Activated CD4-positive, alpha-beta T cell treated with anti-CD3 and anti-CD28 coated beads for 48 hours (primary cell): ENCODE results near the gene ZDHHC8.

ENCODE experiments used
- DNase-seq: peaks from one replicate; pipeline ENCODE4 v3.0.0-alpha.2; 2020

The ZDHHC8 gene

DNA sequence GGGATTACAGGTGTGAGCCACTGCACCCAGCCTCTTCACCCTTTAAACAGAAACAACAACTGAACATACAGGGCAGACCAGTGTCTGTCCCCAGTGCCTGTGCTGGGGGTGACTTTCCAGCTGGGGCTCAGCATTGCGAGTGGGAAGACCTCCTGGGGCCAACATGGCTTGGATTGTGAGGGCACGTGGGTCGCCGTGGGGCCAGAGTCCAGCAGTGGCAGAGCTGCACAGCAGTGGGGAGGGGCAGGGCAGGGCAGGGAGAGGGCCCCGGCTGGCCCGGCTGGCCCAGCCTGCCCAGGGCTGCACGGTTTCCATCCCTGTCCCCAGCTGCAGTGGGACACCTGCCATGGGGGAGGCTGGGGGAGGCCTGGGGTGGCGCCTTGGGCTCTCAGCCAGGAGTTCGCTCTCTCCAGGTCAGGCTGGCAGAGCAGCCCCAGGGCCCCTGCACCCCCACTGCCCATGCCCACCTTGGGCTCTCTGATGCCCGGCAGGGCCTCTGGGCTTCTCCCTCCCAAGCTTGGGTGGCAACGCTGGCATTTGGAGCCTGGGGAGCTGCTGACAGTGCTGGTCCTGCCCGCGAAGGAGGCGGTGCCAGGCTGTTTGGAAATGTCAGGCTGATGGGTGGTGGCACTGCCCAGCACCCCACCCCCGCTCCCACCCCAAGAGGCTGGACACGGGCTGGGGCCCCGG is 49.7 kb downstream of the ZDHHC8 start:
- no peak for DNase-seq

DNA sequence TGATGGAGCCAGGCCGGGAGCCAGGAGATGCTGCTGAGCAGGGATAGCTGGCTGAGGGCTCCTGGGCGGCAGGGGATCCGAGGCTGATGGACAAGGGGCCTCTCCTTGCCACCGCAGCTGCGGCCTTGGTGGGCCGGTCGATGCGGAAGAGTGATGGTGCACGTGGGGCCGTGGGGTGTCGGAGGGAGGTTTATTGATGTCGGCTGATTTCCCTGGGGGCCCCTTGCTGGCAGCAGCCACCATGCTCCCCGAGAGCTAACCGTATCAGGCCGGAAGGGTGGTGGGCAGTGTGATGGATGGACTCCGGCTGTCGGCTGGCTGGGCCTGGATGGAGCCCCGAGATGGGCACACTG is 50.3 kb downstream of the ZDHHC8 start:
- DNase-seq = no peak

DNA sequence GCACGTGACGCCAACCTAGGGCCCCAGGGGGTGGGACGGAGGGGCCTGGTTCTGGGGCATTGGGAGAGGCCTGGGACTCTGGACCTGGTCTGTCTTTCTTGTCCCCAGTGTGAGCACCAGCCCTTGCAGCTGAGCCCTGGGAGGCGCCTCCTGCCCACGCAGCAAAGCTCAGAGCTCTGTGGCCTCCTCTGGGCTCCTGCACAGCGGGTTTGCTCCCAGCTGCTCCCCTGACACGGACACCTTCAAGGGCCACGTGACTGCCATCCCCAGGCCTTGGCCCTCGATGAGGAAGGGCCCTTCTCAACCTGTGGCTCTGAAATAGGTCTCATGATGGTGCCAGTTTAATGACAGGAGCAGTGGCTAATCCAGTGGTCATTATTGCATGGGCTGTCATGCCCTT is 50.8 kb downstream of the ZDHHC8 start:
- no peak for DNase-seq

DNA sequence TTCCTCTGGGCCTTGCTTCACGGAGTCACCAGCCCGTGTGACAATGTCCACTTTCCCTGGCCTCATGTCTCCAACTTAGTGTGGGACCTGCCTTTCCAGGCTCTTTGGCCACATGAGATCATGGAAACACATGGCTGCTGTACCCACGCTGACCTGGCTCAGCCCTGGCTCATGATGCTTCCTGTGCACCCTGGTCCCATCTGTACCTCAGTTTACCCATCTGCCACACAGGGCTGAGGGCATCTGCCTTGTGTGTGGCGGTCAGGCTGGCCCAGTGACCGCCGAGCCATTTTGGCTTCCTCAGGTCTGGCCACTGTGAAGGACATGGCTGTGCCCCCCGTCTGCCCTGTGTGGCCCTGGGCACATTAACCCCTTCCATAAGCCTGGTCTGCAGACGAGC is 51.5 kb downstream of the ZDHHC8 start:
- DNase-seq = no peak

DNA sequence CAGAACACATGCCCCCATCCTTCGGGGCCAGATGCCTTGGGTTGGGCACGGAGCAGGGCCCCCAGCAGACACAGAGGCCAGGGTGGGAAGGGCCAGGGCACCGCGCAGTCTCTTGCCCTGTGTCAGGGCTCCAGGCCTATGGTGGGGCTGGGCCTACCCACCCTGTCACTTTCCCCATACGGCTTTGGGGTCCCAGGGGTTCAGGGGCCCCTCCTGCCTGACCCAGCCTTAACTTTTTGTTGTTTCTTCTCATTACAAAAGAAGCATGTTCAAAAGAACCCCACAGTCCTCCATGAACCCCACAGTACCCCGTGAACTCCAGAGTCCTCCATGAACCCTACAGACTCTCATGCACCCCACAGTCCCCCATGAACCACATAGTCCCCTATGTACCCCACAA is 52.2 kb downstream of the ZDHHC8 start:
- no peak for DNase-seq

DNA sequence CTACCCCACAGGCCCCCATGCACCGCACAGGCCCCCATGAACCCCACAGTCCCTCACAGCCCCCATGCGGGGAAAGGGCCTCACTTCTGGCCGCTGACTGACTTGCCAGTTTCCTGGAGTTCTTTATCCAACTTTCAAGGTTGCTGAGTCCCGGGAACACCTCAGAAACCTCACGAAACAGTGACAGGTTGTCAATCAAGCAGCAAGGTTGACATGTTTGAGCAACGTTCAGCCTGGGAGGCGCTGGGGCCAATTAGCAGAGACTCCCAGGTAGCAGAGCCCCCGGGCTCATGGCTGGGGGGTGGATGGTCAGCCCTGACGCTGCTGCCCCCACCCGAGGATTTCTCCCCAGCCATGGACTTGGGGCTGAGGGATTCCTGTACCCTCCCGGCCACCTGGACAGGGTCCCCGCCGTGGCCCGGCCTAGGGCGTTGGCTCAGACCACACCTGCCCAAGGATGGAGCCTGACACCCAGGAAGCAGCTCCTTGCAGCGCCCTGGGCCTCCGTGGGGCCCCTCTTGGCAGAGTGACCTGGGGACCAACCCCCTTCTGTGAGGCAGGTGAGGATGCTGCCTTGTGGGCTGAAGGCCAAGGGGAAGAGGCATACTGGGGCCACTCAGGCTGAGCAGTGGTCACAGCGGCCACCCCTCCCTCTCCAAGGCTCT is 53.0 kb downstream of the ZDHHC8 start:
- no peak for DNase-seq

DNA sequence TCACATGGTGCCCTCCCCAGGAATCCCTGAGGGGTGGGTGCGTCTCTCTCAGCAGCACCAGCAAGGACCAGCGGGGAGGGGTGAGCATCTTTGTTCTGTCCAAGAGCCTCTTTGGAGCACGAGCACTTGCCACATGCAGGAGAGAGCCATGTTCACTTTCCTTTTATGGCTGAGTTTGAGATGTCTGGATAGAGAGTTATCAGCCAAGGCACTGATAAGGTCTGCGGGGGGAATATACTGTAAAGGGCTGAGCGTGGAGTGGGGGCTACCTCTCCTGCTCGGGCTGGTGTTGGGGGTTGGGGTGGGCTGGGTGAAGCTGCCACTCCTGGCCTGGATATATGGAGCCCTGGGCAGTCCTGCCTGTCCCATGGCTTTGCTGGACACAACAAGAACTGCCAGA is 54.1 kb downstream of the ZDHHC8 start:
- no peak for DNase-seq

DNA sequence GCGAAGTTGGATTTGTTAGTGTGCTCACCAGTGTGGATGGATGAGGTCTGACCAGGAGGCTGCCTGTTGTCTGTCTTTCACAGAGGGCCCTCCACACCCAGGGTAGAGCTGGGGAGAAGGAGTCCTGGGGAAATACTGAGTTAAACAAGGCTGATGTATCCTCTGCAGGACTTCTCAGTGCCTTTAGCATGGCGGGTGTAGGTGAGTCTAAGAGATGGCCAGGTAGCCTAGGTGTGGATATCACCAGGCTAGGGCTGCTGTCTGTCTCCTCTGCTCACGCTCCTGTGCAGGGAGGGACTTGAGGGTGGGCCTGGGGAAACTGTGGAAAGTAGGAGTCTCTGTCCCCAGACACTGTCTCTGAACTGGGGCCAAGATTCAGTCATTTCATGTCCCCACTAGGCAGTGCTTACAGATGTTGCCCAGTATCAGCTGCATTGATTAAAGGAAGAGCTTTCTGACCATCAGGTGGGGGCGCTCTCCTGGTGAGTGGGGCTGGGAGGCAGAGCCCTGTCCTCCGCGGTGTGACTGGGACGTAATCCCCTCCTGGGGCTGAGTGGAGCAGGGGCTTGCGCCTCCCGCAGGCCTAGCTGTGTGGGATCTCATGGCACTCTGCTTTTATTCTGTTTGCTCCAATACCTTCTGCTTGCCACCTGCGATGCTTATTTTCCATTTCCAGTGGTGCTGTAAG is 54.7 kb downstream of the ZDHHC8 start:
- no peak for DNase-seq

DNA sequence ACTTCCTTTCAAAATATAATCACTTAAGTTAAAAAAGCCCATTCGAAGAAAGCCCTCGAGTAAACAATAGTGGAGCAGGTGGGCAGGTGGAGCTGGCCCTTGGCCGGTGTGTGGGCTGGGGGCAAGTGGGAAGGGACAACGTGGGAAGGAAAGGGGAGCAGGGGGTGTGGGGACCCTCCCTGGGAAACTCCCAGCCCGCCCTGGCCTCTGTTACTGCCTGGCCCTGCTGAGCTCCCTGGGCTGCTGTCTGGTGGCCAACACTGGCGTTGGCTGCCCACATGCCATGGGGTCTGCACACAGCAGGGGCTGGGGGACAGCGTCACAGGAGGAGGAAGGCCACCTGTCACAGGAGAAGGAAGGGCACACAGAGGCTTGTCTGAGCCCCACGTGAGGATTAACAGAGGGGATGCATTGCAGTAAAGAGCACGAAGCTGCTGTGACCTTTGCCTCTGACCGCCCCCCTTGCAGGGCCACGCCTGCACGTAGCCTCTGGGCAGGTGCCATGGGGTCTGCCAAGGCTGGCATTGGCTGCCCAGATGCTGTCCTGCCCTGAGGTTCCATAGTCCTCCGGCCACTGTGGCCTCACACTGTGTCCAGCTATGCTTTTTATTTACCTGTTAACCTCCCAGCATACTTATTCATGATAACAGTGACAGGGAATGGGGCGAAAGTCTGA is 55.4 kb downstream of the ZDHHC8 start:
- DNase-seq = no peak

DNA sequence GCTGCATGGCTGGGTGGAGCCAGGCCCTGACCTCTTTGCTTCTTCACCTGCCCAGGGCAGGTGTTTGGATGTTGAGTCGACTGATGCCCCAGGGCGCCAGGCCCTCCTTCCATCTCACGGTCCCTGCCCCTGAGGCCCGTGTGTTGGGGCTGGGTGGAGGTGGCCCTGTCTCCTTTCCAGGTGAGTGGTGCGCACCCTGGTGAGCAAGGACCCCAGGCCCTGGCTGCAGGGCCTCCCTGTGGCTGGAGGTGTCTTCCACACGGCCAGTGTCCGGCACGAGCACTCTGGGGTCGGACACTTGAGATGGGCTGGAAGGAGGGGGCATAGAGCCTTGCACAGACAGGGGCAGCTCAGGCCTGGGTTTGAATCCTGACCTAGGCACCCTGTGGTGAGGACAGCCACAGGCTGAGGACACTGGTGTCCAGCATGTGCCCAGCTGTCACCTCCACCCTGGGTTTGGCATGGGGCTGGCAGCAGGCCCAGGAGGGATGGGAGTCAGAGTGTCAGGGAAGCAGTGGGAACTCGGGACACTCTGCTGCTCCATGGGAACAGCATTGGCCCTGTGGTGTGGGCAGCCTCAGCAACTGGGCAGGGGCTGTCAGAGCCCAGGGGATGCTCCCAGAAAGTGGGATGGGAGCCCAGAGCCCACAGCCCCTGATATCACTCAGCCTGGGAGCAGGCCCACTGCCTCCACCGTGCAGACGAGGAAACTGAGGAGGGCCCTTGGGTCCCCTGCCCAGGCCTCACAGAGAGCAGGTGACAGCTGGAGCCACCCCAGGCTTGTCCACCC is 56.4 kb downstream of the ZDHHC8 start:
- no peak for DNase-seq

DNA sequence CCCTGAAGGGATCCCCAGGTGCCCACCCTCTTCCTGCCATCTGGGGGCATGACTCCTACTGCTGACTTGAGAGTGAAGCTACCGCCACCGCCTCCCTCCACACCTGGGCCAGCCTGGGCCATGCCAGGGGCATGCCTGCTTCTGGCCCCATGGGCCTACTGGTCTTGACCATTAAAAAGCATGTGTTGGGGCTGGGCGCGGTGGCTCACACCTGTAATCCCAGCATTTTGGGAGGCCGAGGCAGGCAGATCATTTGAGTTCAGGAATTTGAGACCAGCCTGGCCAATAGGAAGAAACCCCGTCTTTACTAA is 56.9 kb downstream of the ZDHHC8 start:
- no peak for DNase-seq

DNA sequence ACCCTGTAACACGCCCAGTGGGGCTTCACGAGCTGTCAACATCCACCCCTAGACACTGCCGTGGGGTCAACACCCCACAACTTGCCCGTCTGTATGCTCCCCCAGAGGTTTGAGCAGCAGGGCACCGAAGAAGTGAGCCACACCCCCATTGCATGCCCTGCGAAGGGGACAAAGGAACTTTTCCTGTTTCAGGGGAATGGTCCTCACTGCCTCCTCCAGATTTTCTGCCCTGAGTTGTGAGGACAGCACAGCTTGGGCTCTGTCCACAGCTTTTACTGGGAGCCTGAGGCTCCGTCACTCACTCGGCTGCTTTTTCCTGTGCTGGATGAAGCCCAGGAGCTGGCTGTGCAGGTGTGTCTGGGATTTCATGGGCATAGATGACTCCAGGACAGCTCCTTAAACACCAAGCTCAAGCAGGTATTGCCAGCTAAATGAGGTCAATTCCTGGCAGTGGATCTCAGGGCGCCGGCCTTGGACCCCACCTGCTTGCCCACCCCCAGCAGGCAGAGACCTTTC is 59.5 kb downstream of the ZDHHC8 start:
- no peak for DNase-seq

DNA sequence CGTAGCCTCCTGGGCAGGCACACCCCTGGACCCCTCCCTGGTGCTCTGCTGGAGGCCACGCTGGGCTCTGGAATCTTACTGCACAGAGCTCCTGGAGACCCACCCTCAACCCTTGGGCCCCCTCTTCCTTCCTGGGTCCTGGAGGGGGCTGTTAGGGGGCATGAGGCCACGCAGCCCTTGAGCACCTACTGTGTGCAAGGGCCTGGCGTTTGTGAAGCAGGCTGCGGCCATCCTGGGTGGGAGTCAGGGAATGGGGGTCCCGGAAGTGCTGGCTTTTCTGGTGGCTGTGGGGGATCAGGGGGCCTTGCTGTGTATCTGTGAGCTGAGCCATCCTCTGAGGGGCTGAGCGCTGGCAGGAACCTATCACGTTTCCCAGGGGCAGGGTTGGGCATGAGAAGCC is 60.2 kb downstream of the ZDHHC8 start:
- no peak for DNase-seq

DNA sequence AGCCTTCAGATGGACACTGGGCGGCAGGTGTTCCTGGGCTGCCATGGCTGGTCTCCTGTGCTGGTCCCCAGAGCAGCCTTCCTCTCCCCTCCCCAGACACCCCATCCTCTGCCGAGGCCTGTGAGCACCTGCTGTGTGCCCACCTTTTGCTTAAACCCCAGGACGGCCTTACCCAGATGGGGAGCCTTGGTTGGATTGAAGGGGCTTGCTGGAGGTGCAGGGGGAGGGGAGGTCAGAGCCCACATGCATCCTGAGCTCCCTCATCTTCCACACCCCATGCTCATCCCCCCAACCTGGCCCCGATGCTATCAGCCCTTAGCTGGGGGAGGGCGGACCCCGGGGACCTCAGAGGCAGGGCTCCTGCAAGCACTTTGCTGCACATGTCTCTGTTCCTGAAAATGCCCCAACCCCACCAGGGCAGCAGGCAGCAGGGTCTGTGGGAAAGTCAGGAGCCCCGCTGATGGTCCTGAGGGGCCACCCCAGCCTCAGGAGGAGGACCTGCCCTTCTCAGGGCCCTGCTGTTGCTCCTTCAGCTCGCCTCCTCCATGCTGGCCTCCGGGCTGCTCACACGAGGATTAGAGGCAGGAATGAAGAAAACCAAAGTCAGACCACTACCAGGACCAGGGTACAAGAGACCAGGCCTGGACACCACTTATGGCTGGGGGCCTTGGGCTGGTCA is 60.8 kb downstream of the ZDHHC8 start:
- no peak for DNase-seq

DNA sequence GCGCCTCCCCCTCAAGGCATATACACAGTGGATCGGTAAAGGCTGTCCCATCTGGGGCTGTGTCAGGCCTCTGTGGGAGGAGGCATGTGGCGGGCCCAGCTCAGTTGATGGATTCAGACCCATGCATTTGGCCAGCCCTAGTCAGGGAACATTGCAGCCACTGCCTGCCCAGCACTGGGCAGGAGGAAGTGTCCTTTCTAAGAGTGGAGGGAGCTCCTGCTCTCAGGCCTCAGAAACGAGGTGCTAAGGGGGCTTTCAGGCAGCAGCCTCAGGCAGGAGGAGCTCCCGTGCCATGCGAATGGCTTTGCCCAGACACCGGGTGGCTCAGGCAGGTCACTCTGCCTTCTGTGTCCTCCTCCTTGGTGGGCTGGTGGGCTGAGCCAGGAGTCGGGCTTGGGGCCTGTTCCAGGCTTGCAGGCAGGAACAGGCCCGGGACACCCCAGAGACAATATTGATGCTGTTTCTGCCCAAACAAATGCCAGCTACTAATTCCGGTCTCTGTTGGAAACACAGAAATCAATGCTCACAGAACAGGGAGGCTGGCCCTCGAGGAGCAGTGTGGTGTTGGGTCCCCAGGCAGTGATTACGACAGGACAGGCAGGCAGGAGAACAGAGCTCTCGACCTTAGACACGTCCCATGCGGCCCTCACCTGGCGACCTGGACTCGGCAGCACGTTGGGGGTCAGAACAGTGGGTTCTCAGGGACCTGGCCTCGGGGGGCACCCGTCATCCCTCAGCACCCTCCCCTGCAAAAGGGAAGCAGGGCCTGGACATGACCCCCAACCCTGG is 61.6 kb downstream of the ZDHHC8 start:
- DNase-seq = no peak

DNA sequence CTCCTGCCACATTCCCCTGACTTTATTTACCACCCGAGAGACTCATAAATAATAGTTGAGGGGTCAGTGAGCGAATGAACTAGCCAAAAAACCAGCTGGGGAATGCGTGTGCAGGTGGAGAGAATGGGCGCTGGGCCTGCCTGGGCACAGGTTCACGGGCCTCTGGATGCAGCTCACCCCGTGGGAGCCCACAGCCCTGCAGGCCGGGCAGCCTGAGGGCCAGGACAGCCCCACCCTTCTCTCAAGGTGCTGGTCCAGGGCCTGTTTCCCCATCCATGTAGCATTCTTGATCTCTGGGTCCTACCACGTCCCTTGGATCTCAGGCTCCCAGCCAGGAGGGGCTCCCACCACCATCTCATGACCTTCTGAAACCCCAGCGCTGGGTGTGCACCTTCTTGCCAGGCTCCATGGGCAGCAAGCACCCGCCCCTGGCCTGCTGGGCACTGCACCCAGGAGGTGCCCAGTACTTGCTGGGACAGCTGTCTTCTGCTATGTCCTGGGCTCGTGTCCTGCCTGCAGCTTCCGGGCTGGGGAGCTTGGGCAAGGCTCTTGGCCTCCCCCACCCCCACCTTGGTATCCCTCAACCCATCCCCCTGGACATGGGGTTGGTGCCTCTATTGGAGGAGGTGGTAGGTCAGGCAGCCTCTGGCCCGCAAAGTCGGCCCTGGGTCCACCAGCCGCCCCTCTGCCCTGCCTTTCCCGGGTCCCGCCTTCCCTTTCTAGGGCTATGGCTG is 62.3 kb downstream of the ZDHHC8 start:
- DNase-seq = no peak

DNA sequence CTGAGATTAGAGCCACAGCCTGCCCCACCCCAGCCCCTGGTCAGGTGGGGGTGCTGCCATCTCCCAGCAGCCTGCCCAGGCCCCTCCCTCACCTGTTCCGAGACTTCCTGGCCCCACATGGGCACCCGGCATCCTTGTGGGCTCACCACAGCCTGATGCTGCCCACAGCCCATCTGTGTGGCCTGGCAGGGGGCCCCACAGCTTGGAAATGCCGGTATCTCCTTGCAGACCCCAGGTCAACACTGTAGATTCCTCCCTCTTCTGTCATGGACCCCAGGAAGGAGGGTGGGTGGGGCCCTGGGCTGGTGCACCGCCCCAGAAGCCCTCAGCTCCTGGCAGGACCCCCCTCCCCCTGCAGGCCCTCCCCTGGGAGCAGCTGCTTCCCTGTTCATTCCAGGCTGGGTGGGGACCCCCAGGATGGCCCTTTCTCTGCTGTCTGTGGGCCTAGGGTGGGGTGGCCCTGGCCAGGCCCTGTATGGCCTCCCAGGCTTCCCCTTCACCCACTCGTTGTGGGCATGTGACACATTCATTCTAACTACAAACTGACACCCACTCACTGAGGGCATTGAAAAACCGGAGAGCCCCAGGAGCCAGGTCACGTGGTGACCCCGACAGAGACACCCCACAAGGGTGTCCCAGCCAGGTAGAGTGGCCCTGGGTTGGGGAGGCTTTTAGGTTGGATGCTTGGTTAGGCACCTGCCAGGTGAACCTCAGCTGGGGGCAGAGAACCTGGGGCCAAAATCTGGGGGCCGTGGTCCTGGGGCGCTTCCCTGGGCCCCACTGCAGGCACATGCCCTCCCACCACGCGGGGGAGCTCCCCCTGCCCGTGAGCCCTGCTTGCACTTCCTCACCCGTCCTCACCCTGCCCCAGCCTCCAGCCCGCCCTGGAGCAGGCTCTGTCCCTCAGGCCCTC is 63.3 kb downstream of the ZDHHC8 start:
- DNase-seq = no peak

DNA sequence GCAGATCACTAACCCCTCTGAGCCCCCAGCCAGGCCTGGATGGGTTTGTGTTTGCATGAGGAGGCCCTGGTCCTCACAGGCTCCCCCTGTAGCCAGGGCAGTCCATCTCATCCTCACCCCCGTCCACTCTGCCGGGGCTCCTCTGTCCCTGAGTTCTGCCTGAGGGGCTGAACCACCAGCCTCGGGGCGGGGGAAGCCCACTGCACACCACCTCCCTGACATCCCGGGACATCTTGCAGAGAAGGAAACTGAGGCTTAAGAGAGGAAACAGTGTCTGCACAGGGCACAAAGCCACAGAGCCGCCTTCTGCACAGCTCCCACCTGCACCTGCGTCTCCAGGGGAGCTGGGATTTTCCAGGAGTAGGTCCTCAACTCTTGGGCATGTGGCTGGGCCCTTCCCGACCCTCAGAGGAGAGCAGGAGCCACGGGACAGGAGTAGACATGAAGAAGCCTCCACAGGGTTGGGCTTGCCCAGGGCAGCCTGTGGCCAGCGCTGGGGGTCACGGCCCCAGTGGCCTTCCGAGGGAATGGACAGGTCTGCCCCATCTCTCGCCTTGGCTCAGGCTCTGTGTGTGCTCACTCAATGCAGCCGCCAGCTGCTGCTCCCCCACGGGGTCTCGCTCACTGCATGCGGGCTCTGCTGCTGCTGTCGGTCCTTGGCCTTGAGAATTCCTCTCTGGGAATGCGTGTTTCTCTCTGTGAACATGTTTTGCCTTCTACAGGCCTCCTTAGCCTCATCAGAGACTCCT is 64.7 kb downstream of the ZDHHC8 start:
- DNase-seq = no peak
